ENCODE data around the gene LOXL1.

The LOXL1 gene, protein sequence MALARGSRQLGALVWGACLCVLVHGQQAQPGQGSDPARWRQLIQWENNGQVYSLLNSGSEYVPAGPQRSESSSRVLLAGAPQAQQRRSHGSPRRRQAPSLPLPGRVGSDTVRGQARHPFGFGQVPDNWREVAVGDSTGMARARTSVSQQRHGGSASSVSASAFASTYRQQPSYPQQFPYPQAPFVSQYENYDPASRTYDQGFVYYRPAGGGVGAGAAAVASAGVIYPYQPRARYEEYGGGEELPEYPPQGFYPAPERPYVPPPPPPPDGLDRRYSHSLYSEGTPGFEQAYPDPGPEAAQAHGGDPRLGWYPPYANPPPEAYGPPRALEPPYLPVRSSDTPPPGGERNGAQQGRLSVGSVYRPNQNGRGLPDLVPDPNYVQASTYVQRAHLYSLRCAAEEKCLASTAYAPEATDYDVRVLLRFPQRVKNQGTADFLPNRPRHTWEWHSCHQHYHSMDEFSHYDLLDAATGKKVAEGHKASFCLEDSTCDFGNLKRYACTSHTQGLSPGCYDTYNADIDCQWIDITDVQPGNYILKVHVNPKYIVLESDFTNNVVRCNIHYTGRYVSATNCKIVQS

DNA sequence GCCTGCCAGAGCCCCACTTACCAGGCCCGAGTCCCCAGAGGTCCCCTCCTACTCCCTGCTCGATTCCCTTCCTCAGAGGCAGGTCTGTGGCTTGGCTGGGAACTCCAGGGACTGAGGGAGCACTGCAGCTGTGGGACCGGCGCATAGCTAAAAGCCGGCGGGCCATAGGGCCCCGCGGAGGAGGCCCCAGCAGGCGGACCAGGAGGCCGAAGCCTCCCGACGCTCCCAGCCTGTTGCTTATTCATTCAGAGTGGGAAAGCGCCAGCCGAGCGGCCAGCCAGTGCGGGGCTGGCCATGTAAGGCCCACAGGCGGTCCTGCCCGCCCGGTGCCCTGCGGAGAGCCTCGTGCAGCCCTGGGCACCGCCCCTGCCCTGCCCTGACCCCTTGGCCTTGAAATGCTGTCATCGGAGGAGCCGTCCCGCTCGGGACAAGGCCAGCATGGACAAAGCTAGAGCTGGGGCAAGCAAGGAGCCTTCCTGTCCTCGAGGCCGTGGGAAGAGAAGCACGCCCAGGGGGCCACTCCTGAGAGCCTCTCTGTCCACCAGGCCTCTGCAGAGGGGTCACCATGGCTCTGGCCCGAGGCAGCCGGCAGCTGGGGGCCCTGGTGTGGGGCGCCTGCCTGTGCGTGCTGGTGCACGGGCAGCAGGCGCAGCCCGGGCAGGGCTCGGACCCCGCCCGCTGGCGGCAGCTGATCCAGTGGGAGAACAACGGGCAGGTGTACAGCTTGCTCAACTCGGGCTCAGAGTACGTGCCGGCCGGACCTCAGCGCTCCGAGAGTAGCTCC, at the start of gene LOXL1:
LOXL1 (plus strand) TSS at position 244 of the 784 bp plus-strand sequence; CDS start at position 566, 322 bp downstream.
- no peak for DNase-seq

DNA sequence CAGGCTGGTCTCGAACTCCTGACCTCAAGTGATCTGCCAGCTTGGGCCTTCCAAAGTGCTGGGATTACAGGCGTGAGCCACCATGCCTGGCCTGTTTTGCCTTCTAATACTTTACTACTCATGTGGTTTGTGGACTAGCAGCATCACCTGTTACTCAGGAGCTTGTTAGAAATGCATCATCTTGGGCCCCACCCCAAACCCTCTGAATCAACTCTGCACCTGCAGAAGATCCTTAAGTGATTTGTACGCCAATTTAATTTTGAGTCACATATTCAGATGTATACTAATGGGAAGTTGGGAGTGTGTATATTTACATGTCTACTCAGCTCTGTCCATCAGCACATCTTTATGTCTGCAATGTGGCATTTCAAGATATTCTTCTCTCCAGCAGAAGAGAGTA, 46.8 kb upstream of the LOXL1 start:
- DNase-seq: no peak

DNA sequence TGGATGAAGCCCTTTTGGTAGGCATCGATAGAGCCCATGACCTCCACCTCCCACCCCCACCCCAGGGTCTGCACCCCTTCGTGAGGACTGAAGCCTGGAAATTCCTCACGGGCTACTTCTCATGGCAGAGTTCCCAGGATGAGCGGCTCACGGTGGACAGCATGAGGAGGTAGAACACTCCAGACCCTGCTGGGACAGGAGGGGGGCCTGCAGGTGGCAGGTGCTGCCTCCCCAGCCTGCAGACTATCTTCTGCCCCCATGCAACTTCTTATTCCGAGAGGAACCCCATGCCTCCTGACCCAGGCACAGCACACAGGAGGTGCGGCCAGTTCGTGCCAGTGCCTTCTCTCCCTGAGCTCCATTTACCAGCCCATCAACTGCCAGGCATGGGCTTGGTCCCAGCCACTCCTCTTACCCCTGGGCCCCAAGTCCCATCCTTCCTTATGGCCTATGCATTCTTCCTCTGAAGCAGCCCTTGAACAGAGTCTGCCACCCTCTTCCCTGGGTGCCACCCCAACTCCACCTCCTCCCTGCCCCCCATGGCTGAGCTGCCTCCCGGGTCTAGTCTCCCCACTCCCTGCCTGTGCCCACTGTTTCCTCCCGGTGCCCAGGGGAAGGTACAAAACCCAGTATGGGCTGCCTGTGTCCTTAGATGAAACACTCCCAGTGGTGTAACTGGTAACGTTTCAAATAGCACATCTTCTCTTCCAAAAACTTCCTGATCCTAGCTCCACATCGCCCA, 44.5 kb upstream of the LOXL1 start:
- DNase-seq: no peak

DNA sequence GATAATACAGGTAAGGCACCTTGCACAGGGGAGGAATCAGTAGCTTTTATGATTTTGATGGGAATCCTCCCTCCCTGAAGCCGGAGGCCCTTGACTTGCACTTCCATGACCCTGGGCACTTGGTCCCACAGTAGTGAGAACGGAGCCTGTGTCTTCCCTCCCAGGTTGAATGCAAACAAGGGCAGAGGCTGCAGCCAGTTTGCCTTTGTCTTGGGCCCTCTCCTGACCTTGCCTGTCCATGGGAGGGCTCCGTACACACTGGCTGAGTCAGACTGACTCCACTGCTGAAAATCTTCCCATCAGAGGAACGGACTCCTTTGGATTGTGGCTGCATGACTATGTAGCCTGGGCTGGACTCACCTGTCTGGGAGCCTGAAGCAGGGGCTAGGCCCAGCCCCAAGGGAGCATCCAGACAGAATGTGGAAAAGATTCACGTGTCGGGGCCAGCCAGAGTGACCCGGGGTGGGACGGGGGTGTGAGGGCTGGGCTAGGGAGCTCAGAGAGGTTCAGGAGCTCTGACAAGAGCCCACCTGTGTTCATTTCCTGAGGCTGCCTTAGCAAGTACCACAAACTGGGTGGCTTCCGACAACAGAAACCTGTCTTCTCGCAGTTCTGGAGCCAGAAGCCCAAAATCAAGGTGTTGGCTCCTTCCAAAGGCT, 43.4 kb upstream of the LOXL1 start:
- DNase-seq: no peak

DNA sequence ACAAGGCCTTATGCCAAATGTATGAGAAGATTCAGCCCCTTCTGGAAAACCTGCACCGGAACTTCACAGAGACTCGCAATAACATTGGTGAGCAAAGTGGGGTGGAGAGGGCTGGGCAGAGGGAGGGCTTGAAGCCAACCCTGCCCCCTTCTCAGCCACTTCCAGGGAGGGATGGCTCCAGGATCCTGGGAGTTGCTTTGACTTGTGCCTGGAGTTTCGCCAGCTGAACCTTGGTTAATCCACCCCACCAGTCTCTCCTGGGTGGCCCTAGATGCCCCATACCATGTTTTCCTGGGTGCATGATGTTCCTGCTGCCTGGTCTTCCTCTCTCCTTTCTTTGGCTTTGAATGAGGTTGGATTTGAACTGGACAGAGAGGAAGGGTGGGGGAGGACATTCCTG, 42.1 kb upstream of the LOXL1 start:
- no peak for DNase-seq

DNA sequence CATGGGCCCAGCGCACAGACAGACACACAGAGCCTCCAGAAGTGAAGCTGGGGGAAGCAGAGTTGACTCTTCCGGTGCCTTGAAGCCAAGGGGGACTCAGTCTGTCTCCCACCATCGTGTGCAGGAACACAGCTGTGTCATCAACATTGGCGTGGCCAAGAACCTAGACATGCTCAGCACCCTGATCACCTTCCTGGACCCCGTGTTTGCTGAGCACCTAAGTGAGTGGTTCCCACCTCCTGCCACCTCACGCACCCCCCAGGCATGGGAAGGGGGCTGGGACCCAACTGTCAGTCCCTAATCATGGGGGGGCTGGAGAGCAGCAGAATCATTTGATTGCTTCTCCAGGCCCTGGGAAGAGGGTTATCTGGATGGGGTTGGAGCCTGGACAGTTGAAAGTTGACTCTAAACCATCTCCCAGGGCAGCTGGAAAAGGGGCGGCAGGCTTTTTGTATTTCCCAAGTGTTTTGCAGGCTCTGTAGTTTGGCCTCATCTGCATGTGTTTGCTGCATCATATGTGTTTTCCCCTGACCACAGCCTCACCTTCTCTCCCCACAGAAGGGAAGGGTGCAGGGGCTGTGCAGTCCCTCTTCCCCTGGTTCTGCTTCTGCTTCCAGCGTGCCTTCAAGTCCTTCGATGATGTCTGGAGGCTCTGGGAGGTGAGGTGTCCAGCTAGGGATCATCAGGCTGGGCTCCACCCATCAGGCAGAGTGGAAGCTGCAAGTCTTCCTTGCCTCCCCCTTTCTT, 40.1 kb upstream of the LOXL1 start:
- DNase-seq: no peak

DNA sequence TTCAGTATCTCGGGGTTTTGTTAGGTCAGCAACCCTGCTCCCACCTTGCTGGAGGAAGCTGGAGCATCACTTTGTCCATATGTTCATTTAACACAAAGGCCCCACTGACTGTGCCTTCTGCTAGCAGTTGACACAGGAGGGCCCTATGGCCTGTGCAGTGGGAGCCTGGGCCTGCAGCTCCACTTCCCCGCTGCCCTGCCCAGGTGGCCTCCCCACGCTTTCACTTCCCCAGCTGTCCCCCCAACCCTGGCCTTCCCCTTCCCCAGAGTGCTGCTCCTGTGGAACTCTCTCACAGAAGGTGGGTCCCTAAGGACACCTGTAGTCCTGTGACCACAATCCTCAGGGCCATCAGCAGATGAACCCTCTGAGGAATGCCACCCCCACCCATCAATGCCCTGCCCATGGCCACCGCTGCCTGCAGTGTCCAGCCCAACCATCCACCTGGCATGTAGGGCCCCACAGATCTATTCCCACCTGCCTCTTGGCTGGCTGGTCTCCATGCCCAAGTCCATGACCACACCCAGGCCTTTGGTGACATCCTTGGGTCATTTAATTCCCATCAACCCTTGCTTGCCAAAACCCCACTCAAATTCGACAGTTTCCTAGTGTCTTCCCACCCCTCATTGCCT, 39.4 kb upstream of the LOXL1 start:
- no peak for DNase-seq

DNA sequence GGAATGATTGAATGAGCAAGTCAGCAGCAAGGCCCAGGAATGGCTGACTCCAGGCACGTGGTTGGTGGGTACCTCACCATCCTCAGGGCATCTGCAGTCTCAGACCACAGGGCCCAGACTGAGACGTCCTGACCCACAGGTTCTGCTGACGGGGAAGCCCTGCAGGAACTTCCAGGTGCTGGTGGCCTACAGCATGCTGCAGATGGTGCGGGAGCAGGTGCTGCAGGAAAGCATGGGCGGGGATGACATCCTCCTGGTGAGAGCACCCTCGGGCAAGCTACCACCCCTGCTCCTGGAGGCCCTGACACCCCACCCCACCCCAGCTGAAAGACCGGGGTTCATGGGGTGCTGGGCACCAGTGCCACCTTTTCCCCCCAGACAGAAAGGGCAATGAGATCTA, 38.8 kb upstream of the LOXL1 start:
- DNase-seq: no peak

DNA sequence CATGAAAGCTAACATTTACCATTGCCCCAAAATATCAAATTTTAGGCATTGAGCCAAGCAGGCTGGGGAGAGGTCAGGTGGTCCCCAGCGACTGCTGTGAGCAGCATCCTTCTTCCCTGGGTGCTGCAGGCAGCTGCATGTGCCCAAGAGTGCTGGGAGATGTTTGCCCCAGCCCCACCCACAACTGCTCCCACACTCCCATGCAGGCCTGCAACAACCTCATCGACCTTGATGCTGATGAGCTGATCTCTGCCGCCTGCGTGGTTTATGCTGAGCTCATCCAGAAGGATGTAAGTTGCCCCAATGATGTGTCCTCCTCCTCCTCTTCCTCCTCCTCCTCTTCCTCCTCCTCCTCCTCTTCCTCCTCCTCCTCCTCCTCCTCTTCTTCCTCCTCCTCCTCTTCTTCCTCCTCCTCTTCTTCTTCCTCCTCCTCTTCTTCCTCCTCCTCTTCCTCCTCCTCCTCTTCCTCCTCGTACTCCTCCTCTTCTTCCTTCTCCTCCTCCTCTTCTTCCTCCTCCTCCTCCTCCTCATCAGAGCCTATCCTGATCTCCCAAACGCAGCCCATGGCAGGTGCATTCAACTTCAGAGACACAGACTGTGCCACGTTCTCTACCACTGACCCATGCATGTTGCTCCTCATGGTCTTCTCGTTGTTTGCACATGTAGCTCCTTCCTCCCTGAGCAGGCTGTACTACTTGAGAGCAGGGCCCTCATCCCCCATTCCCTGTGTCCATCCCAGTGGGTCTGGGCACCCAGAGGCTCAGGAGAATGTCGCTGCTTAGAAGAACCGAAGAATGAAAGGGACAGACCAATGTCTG, 37.8 kb upstream of the LOXL1 start:
- DNase-seq: no peak

DNA sequence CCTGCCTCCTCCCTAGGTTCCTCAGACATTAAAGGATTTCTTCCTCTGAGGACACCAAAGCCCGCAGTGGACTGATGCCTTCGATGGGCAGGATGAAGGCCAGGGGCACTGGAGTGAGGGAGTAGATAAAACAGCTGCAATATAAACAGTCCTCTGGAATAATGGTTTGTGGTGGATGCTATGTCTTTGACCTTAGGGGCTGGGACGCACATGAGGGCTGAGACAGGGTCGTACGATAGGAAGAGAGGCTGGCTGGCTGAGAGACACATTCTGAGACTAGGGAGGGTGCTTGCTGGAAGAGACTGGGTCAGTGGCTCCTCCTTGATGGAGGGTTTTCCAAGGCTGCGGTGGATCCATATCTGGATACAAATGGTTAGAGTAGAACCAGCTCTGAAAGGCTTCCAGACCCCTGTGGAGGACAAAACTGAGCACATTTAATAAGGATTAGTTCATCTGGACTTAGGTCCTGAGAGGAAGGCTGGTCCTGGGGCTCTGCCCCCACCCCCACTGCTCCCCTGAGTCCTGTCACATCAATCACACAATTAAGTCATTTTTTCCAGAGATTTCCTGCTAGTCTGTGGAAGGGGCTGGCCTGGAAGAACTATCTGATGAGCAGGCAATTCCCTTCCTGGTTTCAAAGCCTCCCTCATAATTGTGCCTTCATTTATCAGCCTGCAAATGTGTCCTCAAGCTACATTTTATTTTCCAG, 37.1 kb upstream of the LOXL1 start:
- DNase-seq: no peak

DNA sequence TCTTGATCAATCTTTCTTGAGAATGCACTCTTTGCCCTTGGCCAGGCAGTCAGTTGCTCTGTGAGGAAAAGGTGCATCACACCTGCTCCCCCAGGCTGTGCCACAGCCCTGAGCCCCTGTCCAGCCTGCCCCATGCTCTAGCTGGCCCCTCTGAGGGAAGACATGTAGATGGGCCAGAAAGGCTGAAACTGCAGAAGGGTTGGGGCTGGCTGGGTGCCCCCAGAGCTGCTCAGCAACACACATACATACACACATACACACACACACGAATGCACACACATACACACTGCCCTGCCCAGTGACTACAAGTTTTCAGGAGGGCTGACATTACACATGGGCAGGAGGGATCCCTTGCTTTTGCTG, 36.5 kb upstream of the LOXL1 start:
- DNase-seq: no peak

DNA sequence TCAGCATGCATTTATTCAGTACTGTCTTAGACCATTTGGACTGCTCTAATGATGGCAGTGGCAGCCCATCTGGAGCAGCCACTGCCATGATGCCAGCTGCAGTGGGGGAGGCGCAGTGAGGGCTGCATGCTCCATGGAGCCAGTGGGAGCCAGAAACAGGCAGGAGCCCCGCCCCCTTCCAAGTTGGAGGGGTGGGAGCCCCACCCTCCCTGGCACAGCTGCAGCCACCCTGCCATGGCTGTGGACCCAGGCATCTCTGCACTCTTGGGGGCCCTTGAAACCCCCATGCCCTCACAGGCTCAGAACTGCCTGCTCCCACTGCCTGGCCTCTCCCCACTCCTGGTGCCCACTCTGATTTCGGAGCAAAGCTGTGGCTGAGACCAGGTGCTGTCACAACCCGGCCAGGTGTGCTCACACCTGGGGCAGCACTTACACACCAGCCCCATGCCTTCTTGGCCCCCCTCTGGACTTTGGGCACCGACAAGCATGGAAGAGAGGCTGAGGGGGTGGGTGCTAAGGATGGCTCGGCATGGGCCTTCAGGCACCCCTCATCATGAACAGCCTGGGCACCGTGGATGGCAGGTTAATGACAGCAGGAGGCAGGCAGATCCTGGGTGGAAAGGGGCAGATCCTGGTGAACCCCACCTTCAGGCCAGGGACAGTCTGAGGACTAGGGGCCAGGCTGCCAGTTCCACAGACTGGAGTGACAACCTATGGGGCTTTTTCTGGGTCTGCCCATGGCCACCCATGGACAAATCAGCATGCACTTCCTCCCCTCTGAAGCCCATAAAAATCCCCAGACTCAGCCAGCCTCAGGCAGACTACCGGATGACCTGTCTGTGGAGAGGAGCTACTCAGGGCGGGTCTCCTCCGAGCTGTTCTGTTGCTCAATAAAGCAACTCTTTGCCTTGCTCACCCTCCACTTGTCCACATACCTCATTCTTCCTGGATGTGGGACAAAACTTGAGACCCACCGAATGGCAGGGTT, 34.6 kb upstream of the LOXL1 start:
- DNase-seq: no peak

DNA sequence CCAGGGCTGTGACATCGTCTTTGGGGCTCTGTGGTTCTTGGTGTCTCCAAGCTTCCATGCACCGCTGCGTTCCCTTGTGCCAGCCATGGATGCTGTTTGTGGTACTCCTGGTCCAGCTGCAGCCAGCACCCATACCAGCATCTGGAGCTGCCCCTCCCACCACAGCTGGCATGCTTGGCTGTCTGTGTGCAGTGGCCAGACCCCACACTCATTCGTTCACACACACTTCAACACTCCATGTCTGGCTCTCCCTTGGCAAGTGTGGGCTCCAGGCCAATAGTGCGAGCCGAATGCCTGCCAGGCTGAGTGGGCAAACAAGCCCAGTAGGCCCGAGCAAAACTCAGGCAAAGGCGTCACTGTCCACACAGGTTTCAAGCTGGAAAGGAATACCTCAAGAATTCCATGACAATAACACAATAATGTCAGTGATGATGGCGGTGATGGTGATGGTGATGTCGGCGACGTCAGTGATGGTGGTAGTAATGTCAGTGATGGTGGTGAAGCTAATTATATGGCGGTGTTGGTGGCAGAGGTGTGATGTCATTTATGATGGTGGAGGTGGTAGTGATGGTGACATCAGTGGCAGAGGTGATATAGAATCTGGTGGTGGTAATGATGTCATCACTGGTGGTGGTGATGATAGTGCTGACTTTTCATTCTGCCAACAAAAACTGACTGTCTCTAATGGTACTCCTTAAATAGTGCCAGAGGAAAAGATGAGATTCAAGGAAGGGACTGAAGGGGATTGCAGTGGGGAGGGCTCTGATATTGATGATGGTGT, 33.6 kb upstream of the LOXL1 start:
- DNase-seq: no peak

DNA sequence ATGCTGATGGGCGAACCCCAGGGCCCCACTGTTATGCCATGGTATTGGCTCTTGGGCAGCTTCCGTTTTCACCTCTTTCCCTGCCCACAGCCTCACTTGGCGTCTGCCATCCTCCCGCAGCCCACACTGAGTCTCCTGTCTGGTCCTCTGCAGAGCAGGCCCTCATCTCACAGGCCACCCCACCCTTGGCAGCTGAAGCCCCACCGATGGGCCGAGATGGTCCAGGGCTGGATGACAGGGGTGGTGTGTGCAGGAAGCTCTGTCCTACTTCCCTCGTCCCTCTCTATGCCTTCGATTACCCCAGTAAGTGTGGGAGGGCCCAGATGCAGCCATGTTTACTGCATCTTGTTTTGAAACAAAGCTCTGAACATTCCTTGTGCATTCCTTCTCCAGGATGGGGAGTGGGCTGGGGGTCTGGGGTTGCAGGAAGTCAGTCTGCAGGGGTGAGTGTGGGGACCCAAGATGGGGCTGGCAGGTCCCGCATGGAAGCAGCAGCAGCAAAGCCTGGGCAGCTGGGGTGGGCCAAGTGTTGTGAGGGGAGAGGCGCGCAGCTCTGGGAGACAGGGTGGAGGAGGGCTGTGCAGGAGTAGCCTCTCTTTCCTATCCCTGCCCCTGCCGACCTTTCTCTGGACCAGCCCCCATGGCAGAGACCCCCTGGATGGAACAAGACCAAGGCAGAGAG, 32.0 kb upstream of the LOXL1 start:
- no peak for DNase-seq

DNA sequence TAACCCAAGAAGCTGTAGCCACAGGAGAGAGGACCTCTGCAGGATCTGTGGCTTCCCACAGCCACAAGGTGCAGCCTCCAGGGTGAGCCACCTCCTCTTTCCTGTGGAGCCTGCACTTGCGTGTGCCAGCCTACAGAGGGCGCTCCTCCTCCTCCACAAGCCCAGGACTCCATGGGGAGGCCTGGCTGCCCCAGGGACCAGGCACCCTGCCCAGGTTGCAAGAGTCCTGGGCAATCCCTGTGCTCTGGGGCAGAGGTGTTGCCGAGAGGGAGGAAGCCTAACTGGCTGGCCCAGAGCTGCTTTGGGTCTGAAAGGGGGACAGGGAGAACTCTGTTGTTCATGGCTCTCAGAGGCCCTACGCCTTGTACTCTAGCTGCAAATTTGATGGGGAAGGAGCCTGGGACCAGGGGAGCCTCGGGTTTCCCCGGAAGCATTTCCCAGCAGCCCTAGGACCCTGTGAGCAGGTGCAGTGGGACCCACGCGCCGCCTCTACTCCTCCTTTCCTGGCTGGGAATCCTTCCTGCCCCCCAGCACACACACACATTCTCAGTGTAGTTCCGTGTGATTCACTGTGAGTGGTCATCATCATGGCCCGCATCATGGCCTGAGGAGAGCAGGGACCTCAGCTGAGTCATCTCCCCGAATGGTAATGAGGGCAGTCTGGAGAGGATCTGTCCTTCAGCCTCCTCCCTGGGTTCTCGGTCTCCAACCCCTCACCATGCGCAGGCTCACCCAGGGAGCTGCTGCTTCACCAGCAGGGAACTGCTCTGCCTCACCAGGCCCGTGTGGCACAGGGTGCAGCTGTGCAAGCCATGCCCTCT, 28.6 kb upstream of the LOXL1 start:
- peak; percentile 61 for DNase-seq
